NCI-H1694 treated with DMSO at 0.1 percent for 48 hours (cell line): ENCODE results near the gene CXCL11.
"Not testable (repeated sequence)": the region's sequence is repeated elsewhere in the genome, so short reads cannot be mapped to it uniquely, and the experiment has no call there.

Experiments
- DNase-seq: peaks from one replicate; lab custom pipeline; 2025; lab: John Stamatoyannopoulos, UW

Gene CXCL11

DNA sequence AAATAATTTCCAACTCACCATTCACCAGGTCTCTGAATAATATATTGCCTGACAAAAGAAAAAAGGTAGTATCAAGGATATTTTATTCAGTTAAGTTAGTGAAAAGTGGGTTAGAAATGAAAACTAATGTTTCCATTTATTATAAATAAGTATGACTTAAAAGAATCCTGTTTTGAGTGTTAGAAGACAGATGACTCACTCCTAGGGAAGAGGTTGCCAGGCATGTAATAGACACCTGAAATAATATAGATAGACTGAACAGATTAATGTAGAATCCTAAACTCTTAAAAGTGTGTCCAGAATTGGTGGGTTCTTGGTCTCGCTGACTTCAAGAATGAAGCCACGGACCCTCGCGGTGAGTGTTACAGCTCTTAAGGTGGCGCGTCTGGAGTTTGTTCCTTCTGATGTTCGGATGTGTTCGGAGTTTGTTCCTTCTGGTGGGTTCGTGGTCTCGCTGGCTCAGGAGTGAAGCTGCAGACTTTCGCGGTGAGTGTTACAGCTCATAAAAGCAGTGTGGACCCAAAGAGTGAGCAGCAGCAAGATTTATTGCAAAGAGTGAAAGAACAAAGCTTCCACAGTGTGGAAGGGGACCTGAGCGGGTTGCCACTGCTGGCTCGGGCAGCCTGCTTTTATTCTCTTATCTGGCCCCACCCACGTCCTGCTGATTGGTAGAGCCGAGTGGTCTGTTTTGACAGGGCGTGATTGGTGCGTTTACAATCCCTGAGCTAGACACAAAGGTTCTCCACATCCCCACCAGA is 6.5 kb upstream of the CXCL11 start:
- not testable (repeated sequence) for DNase-seq

DNA sequence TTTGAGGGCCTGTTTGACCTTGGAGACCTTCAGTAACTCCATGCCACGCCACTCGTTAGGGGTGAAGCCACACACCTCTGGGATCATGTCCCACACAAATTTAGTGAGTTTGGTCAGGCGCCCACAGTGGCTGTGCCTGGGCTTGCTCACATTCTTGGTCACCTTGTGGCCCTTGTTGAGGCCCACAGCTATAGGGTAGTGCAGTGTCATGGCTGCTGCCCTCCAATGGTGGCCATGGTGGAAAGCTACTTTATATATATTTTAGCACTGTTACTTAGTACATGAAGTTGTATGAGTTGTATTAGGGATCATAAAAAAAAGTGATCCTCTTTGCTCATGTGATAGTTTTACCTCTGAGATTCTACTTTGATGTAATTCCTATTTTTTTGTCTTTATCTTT is 985 bp upstream of the CXCL11 start:
- no peak for DNase-seq

DNA sequence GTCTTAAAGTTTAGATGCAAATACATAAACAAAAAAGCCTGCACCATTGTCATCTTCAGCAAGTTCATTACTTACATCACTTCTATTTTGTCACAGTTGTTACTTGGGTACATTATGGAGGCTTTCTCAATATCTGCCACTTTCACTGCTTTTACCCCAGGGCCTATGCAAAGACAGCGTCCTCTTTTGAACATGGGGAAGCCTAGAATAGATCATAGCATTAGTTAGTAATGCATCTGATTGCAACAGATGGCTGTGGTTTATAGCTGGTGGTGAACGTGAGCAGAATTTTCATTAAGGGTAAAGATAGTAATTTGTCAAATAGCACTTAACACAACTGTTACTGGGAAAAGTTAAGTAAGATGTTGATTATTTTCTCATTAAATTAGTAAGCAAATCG is 729 bp downstream of the CXCL11 start:
- peak; percentile 38 for DNase-seq

DNA sequence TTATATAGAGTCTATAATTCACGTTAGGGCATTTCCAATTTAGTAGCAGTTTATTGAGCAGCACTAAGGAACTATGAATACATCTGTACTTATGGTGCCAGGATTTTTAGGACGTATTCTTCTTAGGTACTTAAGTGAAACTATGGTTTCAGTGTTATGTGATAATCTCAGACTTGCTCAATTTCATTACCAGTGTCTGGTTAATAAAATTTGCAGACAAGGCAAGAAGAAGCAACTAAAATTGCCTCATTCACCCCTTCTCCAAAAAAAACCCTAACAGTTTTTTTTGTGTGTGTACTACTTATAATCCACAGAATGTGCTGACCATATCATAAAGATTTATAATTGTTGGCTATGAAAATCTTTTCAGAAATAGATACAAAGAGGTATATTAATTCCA is 6.6 kb downstream of the CXCL11 start:
- DNase-seq, result no peak

DNA sequence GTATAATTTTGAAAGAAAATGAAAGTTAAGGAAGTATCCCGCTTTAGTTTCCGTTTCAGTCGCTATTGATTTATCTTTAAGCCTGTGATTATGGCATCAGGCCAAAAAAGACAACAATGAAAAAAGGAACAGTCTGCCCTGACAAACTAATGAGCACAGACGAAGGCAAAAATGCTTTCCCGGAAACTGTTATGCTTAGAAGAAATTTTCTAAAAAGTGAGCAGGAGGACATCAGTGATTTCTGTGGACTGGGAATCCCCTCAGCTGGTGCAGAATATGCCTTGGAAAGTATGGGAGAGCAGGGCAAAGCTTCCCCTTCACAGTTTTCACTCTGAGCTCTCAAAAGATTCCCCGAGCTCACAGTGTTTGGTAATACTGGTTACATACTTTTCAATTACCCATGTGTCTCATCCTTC is 7.5 kb downstream of the CXCL11 start:
- DNase-seq, result no peak

DNA sequence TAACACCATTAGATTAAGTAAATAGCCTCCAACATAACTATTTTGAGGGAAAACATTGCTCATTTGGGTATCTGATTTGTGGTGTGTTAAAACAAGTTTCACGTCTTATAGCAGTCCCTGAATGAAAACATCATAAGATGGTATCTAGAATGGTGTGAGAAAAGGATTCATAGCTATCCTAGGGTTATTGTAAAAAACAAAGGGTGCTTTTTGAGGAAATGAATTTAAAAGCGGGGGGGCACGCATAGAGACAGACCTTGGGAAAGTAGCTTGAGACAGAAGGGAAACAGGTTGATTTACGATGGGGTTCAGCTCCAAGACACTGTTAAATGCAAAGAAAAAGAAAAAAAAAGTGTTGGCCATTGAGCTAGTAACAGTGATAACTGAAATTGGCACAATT is 11.8 kb downstream of the CXCL11 start:
- DNase-seq, result no peak

DNA sequence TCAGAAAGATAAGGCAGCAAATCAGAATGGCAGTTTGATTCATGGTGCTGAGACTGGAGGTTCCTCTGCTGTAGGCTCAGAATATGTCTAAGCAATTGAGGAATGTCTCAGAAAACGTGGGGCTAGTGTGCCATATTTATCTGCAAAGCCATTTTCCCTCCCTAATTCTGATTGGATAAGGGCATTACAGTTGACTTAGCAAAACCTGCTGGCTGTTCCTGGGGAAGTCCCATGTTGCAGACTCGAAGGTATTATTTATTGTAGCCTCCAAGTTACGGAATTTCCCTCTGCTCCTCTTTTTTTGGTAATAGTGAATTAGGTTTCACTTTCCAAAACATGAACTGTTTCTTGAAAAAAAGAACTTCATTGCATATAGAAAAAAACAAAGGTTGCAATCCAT is 12.5 kb downstream of the CXCL11 start, which contains the start of gene CXCL10:
TSS of gene CXCL10 (minus strand) at position 109 of the 400 bp plus-strand sequence. CDS start at position 43, 66 bp downstream.
- no peak for DNase-seq

DNA sequence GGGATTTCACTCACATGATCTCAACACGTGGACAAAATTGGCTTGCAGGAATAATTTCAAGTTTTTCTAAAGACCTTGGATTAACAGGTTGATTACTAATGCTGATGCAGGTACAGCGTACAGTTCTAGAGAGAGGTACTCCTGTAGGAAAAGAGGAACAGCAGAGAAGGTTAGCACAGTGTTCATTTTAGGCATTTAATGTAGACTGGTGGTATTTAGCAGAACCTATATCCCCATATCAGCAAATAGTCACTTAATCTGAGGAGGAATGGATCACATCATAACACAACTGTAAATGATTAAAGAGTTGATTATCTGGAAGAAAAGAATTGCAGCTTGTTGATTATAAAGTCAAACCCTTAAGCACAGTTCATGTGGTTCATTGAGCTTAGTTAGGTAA is 13.2 kb downstream of the CXCL11 start:
- no peak for DNase-seq

DNA sequence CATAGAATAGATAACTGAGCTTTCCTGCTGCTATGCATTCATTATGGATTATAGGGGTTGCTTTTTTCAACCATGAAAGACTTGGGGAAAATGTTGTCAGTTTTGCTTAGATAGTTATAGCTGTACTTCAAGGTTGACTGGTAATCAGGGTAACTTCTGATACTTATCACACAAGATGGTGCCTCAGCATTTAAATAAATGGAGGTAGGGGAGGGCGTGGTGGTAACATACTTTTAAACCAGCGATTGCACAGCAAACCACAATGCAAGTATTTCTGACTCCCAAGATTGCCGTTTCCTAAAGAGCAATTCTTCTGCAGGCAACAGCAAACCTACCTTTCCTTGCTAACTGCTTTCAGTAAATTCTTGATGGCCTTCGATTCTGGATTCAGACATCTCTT is 13.8 kb downstream of the CXCL11 start:
- DNase-seq, result no peak

DNA sequence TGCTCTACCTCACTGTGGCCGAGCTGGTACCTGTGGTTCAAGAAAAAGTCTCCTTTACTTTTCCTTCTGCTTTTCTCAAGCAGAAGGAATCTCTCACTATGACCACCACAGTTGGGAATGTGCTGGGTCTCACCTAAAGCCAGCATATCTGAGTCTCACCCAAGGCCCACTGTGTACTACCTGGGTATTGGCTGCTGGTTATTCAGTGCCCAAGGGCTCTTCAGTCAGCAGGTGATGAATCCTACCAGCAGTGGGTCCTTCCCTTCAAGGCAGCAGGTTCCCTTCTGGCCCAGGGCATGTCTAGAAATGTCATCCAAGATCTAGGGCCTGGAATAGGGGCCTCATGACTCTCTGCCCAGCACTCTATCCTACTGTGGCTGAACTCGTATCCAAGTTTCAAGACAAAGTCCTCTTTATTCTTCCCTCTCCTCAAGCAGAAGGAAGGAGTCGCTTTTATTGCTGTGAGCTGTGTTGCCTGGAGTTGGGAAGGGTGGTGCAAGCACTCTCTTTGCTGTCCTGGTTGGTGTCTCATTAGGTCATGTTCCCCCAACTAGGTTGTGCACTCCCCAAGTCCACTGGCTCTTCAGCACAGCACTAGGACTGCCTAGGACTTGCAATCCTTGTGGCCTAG is 18.7 kb downstream of the CXCL11 start:
- DNase-seq, result no peak

DNA sequence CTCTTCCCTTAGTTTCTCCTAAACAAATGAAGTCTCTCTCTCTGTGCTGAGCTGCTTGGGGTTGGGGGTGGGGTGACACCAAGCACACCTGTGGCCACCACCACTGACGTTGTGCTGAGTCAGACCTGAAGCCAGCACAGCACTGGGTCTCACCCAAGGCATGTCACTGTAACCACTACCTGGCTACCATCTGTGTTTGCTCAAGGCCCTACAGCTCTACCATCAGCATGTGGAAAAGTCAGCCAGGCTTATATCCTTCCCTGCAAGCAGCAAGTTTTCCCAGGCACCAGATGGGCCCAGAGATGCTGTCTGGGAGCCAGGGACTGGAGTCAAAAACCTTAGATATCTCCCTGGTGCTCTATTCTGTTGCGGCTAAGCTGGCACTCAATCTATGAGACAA is 19.5 kb downstream of the CXCL11 start:
- peak; percentile 5 for DNase-seq

DNA sequence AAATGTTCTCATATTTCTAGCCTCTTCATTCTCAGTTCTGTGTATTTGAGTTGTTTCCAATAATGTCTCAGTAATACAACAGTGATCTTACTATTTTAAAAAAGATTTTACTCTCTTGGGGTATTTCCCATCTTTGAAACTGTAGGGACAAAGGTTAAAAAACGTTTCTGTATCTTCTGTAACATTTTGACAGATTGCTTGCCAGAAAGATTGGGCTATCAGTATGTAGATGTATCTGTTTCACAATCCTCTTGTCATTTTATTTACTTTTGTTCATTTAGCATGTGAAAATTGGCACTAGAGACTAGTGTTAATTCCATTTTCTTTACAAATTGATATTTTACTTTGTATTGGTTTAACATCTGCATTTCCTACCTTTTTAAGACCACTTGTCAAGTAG is 22.3 kb downstream of the CXCL11 start:
- no peak for DNase-seq

DNA sequence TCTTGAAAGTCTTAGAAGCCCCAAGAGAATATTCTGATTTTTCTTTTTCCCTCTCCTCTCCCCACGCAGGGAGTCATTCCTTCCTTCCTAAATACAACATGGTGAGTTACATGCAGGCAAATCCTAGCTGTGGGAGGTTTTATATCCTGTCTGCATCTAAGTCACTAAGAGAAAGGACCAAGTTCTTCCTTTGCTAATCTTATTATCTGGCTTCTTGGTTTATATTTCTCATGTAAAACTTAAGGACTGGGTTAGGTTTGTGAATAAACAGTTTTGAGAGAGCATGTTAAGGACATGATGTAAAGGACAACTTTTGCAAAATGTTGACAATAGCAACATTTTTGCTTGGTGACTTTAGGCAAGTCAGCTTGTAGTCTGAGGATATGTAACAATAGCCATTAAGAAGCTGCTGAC is 23.5 kb downstream of the CXCL11 start:
- no peak for DNase-seq

DNA sequence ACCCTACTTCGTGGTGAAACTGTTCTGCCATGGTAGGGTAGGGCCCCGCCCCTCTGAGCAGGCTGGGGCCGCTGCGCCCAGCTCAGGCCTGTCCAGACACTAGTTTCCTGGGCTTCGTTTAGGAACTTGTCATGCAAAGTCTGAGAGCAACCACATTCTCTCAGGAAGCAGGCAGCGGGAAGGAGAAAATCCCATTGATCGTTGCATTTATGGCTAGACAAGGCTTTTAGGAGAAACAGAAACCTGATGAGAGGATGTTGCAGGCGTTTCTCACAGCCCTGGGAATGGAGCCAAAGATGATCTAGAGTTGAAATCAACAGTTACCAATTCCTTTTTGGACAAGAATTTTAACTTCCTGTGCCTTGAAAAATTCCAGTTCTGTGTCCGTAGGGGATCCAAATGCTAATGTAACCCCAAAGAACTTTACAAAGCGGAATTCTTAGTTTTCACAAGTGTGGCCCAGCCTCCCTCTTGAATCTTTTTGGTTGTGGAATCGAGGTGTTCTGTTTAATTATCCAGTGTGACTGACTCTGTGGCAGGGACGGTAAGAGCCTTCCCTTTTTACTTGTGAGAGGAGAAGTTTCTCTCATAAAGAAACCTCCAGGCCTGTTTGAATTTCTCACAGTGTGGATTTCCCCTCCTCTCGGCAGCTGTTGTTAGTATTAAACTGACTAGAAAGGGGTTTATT is 24.0 kb downstream of the CXCL11 start:
- DNase-seq, result no peak

DNA sequence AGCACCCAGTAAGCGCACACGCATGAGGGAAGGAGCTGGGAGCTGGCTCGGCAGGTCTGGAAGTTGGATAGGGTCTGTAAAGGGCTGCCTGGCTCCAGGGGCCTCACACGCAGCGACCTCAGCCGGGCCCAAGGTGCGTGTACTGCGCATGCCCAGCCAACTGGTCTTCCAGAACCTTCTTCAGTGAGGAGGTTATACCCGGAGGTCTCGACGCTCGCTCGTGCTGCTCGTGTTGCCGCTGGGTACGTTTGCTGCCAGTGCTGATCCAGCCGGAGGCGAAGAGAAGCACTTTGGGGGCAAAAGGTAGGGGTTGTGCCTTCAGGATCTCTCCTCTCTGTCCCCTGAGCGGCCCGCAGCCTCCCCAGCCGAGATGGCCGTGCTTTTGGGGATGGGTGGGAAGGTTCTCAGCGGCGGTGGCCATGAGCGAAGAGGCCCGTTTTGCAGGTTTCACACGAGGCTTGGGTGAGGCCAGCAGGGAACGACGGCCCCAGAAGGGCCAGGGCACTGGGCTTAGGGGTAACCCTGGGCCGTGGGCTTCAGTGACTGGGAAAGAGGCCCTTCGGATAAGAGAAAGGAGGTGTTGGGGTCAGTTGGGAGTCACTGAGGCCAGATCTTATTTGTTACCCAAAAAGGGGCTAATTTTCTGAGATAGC is 24.7 kb downstream of the CXCL11 start:
- no peak for DNase-seq

DNA sequence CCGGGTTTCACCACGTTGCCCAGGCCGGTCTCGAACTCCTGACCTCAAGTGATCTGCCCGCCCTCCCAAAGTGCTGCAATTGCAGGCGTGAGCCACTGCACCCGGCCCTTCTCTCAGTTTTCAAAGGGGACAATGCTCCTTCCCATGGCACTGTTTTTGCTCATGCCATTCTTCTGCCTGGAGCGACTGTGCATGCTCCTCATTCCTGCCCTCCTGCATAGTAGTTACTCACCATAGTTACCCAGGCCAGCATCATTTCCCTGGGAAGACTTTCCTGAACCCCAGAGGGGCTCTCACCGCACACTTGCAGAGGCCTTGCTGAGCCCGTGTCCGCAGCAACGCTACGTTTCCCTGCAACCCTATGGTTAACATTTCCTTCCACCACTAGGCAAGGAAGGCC is 25.3 kb downstream of the CXCL11 start:
- no peak for DNase-seq

DNA sequence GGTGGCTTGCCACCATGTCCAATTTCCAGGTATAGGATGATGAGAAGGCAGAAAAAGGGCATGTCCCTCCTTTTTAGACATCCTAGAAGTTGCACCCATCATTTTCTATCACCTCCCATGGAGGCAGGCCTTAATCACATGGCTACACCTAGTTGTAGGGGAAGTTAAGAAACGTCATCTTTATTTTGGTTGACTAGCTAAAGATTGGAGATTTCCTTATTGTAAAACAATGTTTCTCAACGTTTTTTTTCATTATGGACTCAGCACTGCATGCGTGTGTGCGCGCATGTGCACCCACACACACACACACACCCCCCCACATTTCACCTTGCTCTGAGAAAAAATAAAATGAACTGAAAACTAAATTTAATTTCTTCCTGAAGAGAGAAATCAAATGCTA is 26.6 kb downstream of the CXCL11 start:
- DNase-seq, result no peak

DNA sequence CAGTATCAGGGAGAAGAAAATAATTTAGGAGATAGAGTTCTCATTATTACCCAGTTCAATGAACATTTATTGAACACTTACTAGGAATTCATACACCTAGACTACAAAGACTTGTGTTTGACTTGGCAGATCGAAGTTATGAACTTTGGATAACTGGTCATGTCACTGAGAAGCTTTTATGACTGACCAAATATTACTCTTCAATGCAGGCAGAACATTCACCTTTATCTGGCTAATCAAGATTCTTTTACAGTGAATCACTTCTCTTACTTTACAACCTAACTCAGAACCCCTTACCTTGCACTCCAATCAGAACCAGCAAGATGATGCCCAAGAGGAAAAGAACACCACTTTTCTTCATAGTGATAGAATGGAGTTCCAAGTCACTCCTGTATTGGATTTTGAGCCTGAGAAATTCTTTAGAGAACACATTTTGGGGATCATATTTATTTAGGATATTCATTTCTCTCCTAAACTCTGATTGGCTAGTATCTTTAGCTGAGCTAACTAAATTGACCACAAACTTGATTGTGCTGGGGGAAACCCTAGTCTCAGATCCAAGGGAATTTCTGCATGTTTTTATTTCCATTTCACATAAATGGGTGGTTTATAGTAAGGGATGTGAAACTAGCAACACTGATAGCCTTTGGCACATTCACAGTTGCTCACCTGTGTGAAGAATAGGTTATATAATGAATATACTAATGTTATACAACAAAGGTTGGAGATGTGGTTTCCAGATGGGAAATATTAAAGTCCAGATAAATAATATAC is 28.6 kb downstream of the CXCL11 start, which contains the start of gene CXCL9:
TSS of gene CXCL9 (minus strand) at position 421 of the 774 bp plus-strand sequence. CDS start at position 361, 60 bp downstream.
- no peak for DNase-seq

DNA sequence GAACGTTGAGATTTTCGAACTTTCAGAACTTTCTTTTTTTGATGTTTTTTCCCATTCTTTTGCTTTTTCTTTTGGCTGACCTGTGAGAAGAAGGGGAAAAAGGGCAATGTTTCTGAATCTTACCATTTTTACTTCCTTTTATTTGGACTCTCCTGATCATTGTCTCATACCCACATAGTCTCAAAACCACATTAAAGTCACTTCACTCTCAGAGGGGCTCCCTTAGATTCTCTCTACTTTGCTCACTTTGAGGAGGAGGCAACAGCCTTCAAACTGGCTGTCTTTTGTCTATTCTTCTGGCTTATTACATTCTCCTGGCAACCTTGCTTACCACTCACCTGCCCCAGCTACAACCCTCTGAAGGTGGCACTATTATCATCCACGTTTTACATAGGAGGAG is 32.2 kb downstream of the CXCL11 start:
- no peak for DNase-seq

DNA sequence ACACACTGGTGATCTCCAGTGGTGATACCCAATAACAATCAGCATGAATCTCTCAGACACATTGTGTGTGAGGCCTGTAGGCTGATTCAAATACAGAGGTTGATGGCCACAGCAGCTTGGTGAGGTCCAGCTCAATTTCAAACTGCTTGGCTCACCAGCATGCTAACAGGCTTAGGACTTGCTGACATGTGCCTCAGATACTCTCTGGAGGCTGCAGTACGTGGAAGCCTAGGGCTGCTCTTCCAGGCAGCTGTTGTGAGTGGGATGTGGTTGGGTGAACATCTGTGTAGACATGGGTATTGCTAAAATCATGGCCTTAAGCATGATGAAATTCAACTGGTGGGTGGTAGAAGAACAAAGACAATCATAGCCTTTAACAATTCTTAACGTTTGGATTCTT is 32.8 kb downstream of the CXCL11 start:
- DNase-seq, result no peak

DNA sequence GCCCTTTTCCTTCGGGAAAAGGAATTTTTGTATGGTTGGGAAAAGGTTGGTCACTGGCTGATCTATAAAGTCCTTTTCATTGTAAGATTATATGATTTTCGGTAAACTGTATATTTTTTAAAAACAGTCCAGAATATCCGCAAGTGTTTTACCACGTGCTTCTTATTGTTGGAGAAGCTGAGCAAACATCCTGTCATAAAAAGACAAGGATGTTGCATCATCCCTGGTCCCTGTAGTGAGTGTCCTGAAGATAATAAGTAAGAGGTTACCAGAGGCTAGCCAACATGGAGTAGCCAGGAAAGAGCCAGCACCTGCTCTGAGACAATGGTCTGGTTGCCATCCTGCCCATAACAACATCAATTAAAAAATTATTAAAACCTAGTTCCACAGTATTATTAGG is 33.7 kb downstream of the CXCL11 start:
- no peak for DNase-seq

DNA sequence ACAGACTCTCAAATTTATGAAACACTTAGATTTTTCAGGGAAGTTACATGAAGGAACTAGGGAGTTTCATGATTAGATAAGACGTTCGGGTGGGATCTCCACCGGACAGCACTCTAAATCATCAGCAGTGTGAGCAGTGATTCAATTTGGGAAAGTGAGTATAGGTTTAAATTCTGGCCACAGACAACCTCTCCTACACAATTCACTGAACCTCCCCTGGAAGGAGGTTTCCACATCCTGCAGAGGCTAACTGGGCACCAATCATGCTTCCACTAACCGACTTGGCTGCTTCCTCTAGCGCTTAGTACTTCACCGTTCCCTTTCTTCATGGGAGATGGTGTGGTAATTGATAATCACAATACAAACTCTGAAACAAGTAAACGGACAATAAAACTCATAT is 34.2 kb downstream of the CXCL11 start:
- no peak for DNase-seq
